Smooth muscle cell (in vitro differentiated cells): ENCODE results near the gene C3orf62. TPM values are rescaled to one million over a fixed set of nuclear protein-coding genes. Genes with fewer than 3 reads are reported as not detected.
"Not testable (repeated sequence)": the region's sequence is repeated elsewhere in the genome, so short reads cannot be mapped to it uniquely, and the experiment has no call there.

Experiments
- DNase-seq: peaks from one replicate; lab custom pipeline; 2025; ENCODE audit not compliant: unreplicated experiment; lab: John Stamatoyannopoulos, UW
- H2AFZ ChIP-seq: fragments of 200-600 bp; sonication (generic); 2 replicates; pipeline ENCODE4 v1.6.0; 2016; ENCODE audit warnings: antibody characterized with exemption, low read depth, mild to moderate bottlenecking
- H3F3A ChIP-seq: fragments of 200-600 bp; sonication (generic); 2 replicates; pipeline ENCODE4 v1.6.0; 2017; ENCODE audit warnings: antibody characterized with exemption, low read depth
- H3K27ac ChIP-seq: fragments of 200-600 bp; sonication (generic); 2 replicates; pipeline ENCODE4 v1.5.1; 2016; ENCODE audit warnings: low read depth, mild to moderate bottlenecking
- H3K27me3 ChIP-seq: fragments of 200-600 bp; sonication (generic); 2 replicates; pipeline ENCODE4 v1.6.1; 2016; ENCODE audit warnings: low read depth, mild to moderate bottlenecking
- H3K36me3 ChIP-seq: fragments of 200-600 bp; sonication (generic); 2 replicates; pipeline ENCODE4 v1.5.1; 2016; ENCODE audit warnings: low read depth
- H3K4me1 ChIP-seq: fragments of 200-600 bp; sonication (generic); 2 replicates; pipeline ENCODE4 v1.5.1; 2016; ENCODE audit warnings: low read depth
- H3K4me2 ChIP-seq: fragments of 200-600 bp; sonication (generic); 2 replicates; pipeline ENCODE4 v1.6.0; 2016; ENCODE audit warnings: mild to moderate bottlenecking
- H3K4me3 ChIP-seq: fragments of 200-600 bp; sonication (generic); 2 replicates; pipeline ENCODE4 v1.5.1; 2016; ENCODE audit warnings: mild to moderate bottlenecking
- H3K79me2 ChIP-seq: fragments of 200-600 bp; sonication (generic); 2 replicates; pipeline ENCODE4 v1.6.0; 2016; ENCODE audit warnings: low read depth, mild to moderate bottlenecking
- H3K9ac ChIP-seq: fragments of 200-600 bp; sonication (generic); 2 replicates; pipeline ENCODE4 v1.6.0; 2016; ENCODE audit warnings: low read depth
- H3K9me3 ChIP-seq: fragments of 200-600 bp; sonication (generic); replicated peaks from 2 replicates; pipeline ENCODE4 v1.5.1; 2016; ENCODE audit warnings: low read depth
- H4K20me1 ChIP-seq: fragments of 200-600 bp; sonication (generic); 2 replicates; pipeline ENCODE4 v1.6.0; 2016; ENCODE audit warnings: low read depth
- WGBS: methylation state at CpG from one replicate; pipeline ENCODE4 v1.1.7; 2016; ENCODE audit warnings: low lambda C conversion rate; 5-methylcytosine and 5-hydroxymethylcytosine counted together
- polyA plus RNA-seq: library from polyadenylated mRNA; unstranded; fragments of >200 nt; fragmentation: Nextera tagmentation; extraction: Ambion mirVana; gene quantifications from 2 replicates; pipeline ENCODE4 v1.2.1, GENCODE V29; 2016
- total RNA-seq: library from RNA; depleted of rRNA; stranded (reverse); fragments of >200 nt; gene quantifications from 2 replicates; pipeline ENCODE4 v1.2.3, GENCODE V29; 2014
- TF ChIP-seq, protein P1 (sequence below): fragments of 200-600 bp; sonication (generic); IDR thresholded peaks from 2 replicates; pipeline ENCODE4 v1.5.1; 2017; ENCODE audit warnings: borderline replicate concordance, mild to moderate bottlenecking, antibody characterized with exemption; ENCODE audit not compliant: insufficient read depth, poor library complexity, severe bottlenecking

C3orf62 gene
- total and polyA plus RNA-seq, 2 experiments from 2014 or later = 1.6 TPM

DNA sequence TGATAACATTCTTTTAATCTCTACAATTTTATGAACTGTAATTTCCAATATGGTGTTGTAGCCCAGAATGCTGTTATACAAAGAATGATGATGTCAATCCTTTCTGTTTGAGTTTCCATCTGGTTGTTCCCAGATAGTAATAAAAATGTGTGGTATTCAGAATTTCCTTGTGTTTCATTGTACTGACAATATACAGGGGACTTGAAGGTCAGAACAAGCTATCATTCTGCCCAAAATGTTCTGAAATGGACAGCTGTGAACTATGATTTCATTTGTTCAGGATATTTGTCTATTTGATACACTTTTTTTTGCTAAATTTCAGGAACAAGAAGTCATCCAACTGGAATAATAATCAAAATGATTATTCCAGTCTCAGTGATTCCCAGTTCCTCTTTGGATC, 40.8 kb downstream of the C3orf62 start:
- Histone ChIP-seq H3K79me2 (no peaks in the 10 kb centered on the region), H3K36me3 (no peaks in the 10 kb centered on the region), H4K20me1 (no peaks in the 10 kb centered on the region), H2AFZ (no peak overlapping the region), H3K9me3 (peaks cover 5% of the 10 kb centered on the region), H3K4me3 (no peak overlapping the region), H3K4me2 (no peak overlapping the region), H3K27me3 (no peaks in the 10 kb centered on the region), H3F3A (peaks cover 8% of the 10 kb centered on the region), H3K4me1 (no peaks in the 10 kb centered on the region), H3K27ac (no peak overlapping the region), H3K9ac (no peak overlapping the region)
- TF ChIP-seq, protein P1, sequence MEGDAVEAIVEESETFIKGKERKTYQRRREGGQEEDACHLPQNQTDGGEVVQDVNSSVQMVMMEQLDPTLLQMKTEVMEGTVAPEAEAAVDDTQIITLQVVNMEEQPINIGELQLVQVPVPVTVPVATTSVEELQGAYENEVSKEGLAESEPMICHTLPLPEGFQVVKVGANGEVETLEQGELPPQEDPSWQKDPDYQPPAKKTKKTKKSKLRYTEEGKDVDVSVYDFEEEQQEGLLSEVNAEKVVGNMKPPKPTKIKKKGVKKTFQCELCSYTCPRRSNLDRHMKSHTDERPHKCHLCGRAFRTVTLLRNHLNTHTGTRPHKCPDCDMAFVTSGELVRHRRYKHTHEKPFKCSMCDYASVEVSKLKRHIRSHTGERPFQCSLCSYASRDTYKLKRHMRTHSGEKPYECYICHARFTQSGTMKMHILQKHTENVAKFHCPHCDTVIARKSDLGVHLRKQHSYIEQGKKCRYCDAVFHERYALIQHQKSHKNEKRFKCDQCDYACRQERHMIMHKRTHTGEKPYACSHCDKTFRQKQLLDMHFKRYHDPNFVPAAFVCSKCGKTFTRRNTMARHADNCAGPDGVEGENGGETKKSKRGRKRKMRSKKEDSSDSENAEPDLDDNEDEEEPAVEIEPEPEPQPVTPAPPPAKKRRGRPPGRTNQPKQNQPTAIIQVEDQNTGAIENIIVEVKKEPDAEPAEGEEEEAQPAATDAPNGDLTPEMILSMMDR = no peak
- no peak for DNase-seq

- H3K36me3 ChIP-seq, DNase-seq, H3K4me2 ChIP-seq, H3K9ac ChIP-seq, H3F3A ChIP-seq, H3K27ac ChIP-seq, H3K4me1 ChIP-seq, H3K79me2 ChIP-seq, H3K9me3 ChIP-seq, H2AFZ ChIP-seq, H4K20me1 ChIP-seq, H3K27me3 ChIP-seq, H3K4me3 ChIP-seq: not testable (repeated sequence)
- 90% methylated on average over 5 of the region's 5 CpGs for WGBS
Observed at GRCh38 chr3:49228817-49229216, 48.2 kb downstream of the C3orf62 start.

- H3K79me2 ChIP-seq = no peaks in the 10 kb centered on the region
- H3K4me1 ChIP-seq = no peaks in the 10 kb centered on the region
- no peak overlapping the region for H3K4me3 ChIP-seq
- H3K27me3 ChIP-seq = no peaks in the 10 kb centered on the region
- no peak overlapping the region for H3K4me2 ChIP-seq
- DNase-seq = no peak
- H3K9me3 ChIP-seq = no peaks in the 10 kb centered on the region
- TF ChIP-seq, protein P1 = no peak
- H3K36me3 ChIP-seq = no peaks in the 10 kb centered on the region
- WGBS = 75% methylated on average over 3 of the region's 3 CpGs
- H3F3A ChIP-seq = no peaks in the 10 kb centered on the region
- H2AFZ ChIP-seq = no peak overlapping the region
- no peak overlapping the region for H3K9ac ChIP-seq
- H3K27ac ChIP-seq = peak overlapping the region; percentile 54
- H4K20me1 ChIP-seq = no peaks in the 10 kb centered on the region
Observed at GRCh38 chr3:49222002-49222401, 55.0 kb downstream of the C3orf62 start.

DNA sequence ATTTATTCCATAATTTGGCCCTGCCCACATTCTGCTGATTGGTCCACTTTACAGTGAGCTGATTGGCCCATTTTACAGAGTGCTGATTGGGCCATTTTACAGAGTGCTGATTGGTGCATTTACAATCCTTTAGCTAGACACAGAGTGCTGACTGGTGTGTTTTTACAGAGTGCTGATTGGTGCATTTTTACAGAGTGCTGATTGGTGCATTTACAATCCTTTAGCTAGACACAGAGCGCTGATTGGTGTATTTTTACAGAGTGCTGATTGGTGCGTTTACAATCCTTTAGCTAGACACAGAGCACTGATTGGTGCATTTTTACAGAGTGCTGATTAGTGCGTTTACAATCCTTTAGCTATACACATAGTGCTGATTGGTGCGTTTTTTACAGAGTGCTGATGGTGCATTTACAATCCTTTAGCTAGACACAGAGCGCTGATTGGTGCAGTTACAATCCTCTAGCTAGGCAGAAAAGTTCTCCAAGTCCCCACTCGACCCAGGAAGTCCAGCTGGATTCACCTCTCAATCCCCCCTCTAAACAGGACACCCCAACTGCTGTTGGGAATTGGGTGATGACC, 56.0 kb downstream of the C3orf62 start:
- H3F3A ChIP-seq, H4K20me1 ChIP-seq, H3K79me2 ChIP-seq, H3K4me2 ChIP-seq, H3K27me3 ChIP-seq, H3K9ac ChIP-seq, H3K9me3 ChIP-seq, H3K4me3 ChIP-seq, DNase-seq, H2AFZ ChIP-seq, H3K4me1 ChIP-seq, H3K36me3 ChIP-seq: not testable (repeated sequence)
- WGBS = 91% methylated on average over 6 of the region's 6 CpGs
- H3K27ac ChIP-seq = peak overlapping the region; percentile 54

DNA sequence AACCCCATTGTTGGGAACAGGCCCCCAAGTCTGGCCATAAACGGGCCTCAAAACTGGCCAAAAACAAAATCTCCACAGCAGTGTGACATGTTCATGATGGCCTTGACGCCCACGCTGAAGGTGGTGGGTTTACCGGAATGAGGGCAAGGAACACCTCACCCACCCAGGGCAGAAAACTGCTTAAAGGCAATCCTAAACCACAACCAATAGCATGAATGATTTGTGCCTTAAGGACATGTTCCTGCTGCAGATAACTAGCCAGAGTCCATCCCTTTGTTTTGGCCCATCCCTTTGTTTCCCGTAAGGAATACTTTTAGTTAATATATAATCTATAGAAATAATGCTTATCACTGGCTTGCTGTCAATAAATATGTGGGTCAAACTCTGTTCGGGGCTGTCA, 57.9 kb downstream of the C3orf62 start:
- no peak for DNase-seq
- Histone ChIP-seq H3K4me1 (no peaks in the 10 kb centered on the region), H3K27me3 (no peaks in the 10 kb centered on the region), H3F3A (no peaks in the 10 kb centered on the region), H3K4me3 (no peak overlapping the region), H3K36me3 (no peaks in the 10 kb centered on the region), H4K20me1 (no peaks in the 10 kb centered on the region), H3K79me2 (no peaks in the 10 kb centered on the region), H3K9me3 (no peaks in the 10 kb centered on the region), H3K9ac (no peak overlapping the region), H3K27ac (no peak overlapping the region), H3K4me2 (no peak overlapping the region), H2AFZ (no peak overlapping the region)
- TF ChIP-seq, protein P1 = no peak
- WGBS = 92% methylated on average over 6 of the region's 6 CpGs
